K562 (cell line): ENCODE measurements around the gene USP7. TPM values are rescaled to one million over a fixed set of nuclear protein-coding genes. Genes with fewer than 3 reads are reported as not detected.

ENCODE experiments used
- ARID3A ChIP-seq: IDR thresholded peaks from 2 replicates; pipeline ENCODE4 v1.6.1; 2012; ENCODE audit warnings: low read depth, low read length, improper control_type of control experiment, borderline replicate concordance
- HMGXB4 ChIP-seq: sonication (generic); formaldehyde crosslinking; IDR thresholded peaks from 2 replicates; pipeline ENCODE4 v1.8.1; 2023; ENCODE audit warnings: mild to moderate bottlenecking, missing genetic modification reagents
- HNRNPUL1 ChIP-seq: fragments of 200-400 bp; formaldehyde crosslinking; IDR thresholded peaks from 2 replicates; pipeline ENCODE4 v1.6.1; 2017; ENCODE audit warnings: low read length
- IRF1 ChIP-seq: sonication (generic); formaldehyde crosslinking; IDR thresholded peaks from 2 replicates; pipeline ENCODE4 v1.8.0; 2022; ENCODE audit warnings: missing genetic modification reagents, mild to moderate bottlenecking, borderline replicate concordance
- JUNB ChIP-seq: fragments of 450-650 bp; formaldehyde crosslinking; conservative IDR thresholded peaks from 2 replicates; pipeline ENCODE4 v1.4.0; 2020; ENCODE audit warnings: mild to moderate bottlenecking
- NR2F6 ChIP-seq: fragments of 450-650 bp; formaldehyde crosslinking; IDR thresholded peaks from 2 replicates; pipeline ENCODE4 v1.4.0; 2020; ENCODE audit warnings: mild to moderate bottlenecking
- OTX1 ChIP-seq: fragments of 450-650 bp; formaldehyde crosslinking; IDR thresholded peaks from 2 replicates; pipeline ENCODE4 v1.4.0; 2022; ENCODE audit warnings: mild to moderate bottlenecking
- RHOXF2B ChIP-seq: fragments of 250-450 bp; sonication (Bioruptor Pico); conservative IDR thresholded peaks from 2 replicates; pipeline ENCODE4 v1.5.1; 2021
- SIN3A ChIP-seq, 2 experiments: fragments of 150-350 bp in 1 of 2; IDR thresholded peaks; 2 replicates each; pipeline ENCODE4 v1.6.1; 2011 to 2016; ENCODE audit warnings: borderline replicate concordance in 2 of 2, low read depth in 2 of 2, low read length in 2 of 2, mild to moderate bottlenecking in 2 of 2, moderate library complexity in 2 of 2; ENCODE audit not compliant: control insufficient read depth in 1 of 2
- TEAD1 ChIP-seq, 2 experiments: fragments of 450-650 bp in 1 of 2; sonication (generic) in 1 of 2; formaldehyde crosslinking; IDR thresholded peaks; 2 replicates each; pipeline versions ENCODE4 v1.4.0 to v1.8.0; 2020 to 2022; ENCODE audit warnings: mild to moderate bottlenecking in 2 of 2, missing genetic modification reagents in 1 of 2
- ZBTB43 ChIP-seq: sonication (generic); formaldehyde crosslinking; IDR thresholded peaks from 2 replicates; pipeline ENCODE4 v1.8.0; 2023; ENCODE audit warnings: mild to moderate bottlenecking, missing genetic modification reagents
- ZNF408 ChIP-seq: fragments of 250-450 bp; sonication (Bioruptor Pico); IDR thresholded peaks from 2 replicates; pipeline ENCODE4 v1.4.0; 2020; ENCODE audit warnings: low read depth, mild to moderate bottlenecking, moderate library complexity
- ZNF695 ChIP-seq: fragments of 450-650 bp; formaldehyde crosslinking; IDR thresholded peaks from 2 replicates; pipeline ENCODE4 v1.4.0; 2020; ENCODE audit warnings: mild to moderate bottlenecking, moderate library complexity
- ZNF740 ChIP-seq, 3 experiments: fragments of 200-800 bp in 1 of 3; sonication (Bioruptor generic) in 1 of 3; sonication (generic) in 1 of 3; formaldehyde crosslinking in 1 of 3; IDR thresholded peaks; 2 replicates each; pipeline versions ENCODE4 v1.6.1 to v1.8.0; 2016 to 2022; ENCODE audit warnings: mild to moderate bottlenecking in 2 of 3, missing compliant biosample characterization in 2 of 3, missing genetic modification characterization in 2 of 3, missing genetic modification reagents in 1 of 3
- polyA plus RNA-seq, 8 experiments: library from polyadenylated mRNA; depleted of rRNA in 4 of 8; stranded (reverse) in 5 of 8; unstranded in 3 of 8; fragments of >200 nt; fragmentation: Nextera tagmentation in 2 of 8; fragmentation: Illumina TruSeq in 1 of 8; extraction: Ambion mirVana in 2 of 8; extraction: Trizol in 1 of 8; gene quantifications; 2 replicates each; pipeline versions ENCODE4 v1.2.1 to v1.2.3, GENCODE V29; 2011 to 2014; ENCODE audit warnings: inconsistent platforms in 1 of 8, missing spikeins in 1 of 8
- total RNA-seq, 7 experiments: library from RNA; depleted of rRNA in 6 of 7; stranded (reverse); fragments of >200 nt in 6 of 7; fragmentation: Illumina TruSeq in 2 of 7; extraction: Trizol in 2 of 7; gene quantifications; 2 replicates each; pipeline versions ENCODE4 v1.2.1 to v1.2.3, GENCODE V29; 2011 to 2021; ENCODE audit warnings: low replicate concordance in 1 of 7

Gene USP7
- total and polyA plus RNA-seq, 9 of the 15 experiments (the other 6 are each of a cell fraction or from before 2014, with no cell fraction given) = 17.1 to 145 (median 57.9) TPM

- no peak for TF ChIP-seq ZNF408
- no peak for TF ChIP-seq IRF1 (CRISPR knock-in tag)
- no peak for TF ChIP-seq OTX1 (CRISPR knock-in tag)
- no peak for TF ChIP-seq SIN3A (IDR thresholded peaks at IDR 0.05; ENCODE audit: borderline replicate concordance in 2 of 2, control insufficient read depth in 1 of 2, low read depth in 2 of 2, low read length in 2 of 2)
- no peak for TF ChIP-seq ZBTB43
- no peak for TF ChIP-seq ARID3A
- TF ChIP-seq TEAD1 (CRISPR knock-in tag; IDR thresholded peaks at IDR 0.05) = no peak
- no peak for TF ChIP-seq HMGXB4 (CRISPR knock-in tag)
- no peak for TF ChIP-seq HNRNPUL1
- no peak for TF ChIP-seq NR2F6 (CRISPR knock-in tag)
- TF ChIP-seq JUNB (CRISPR knock-in tag) = no peak
- no peak for TF ChIP-seq RHOXF2B (CRISPR knock-in tag)
- TF ChIP-seq ZNF695 (CRISPR knock-in tag) = no peak
- TF ChIP-seq ZNF740 (CRISPR knock-in tag; IDR thresholded peaks at IDR 0.05) = no peak
- TF ChIP-seq ZNF740 (tag; IDR thresholded peaks at IDR 0.05) = no peak
These were observed 91.6 kb downstream of the USP7 start (continued) for GRCh38 chr16:8872071-8872470.
